Stimulated activated memory B cell treated with anti-CD40 and anti-IgM and Interleukin-4, amounts not matched to agents 10 μg/mL and 1 μg/mL and 100 μg/mL, for 72 hours (primary cell): ENCODE results near the gene FLAD1.
A peak's percentile ranks its signal among the peaks of the same experiment; 100 is the strongest.

Experiments used
- ATAC-seq: fragments of 150-1000 bp; cut with Tn5 transposase; 2 replicates; pipeline ENCODE4 v1.10.0; 2021
- H3K27ac Mint-ChIP-seq: one replicate; pipeline ENCODE4 v1.8.0; 2022; ENCODE audit warnings: mild to moderate bottlenecking, mixed read lengths
- H3K27me3 Mint-ChIP-seq: one replicate; pipeline ENCODE4 v1.8.0; 2022; ENCODE audit warnings: mixed read lengths
- H3K36me3 Mint-ChIP-seq: one replicate; pipeline ENCODE4 v1.8.0; 2022; ENCODE audit warnings: mixed read lengths
- H3K4me1 Mint-ChIP-seq: one replicate; pipeline ENCODE4 v1.8.0; 2022; ENCODE audit warnings: mixed read lengths
- H3K4me3 Mint-ChIP-seq: one replicate; pipeline ENCODE4 v1.8.0; 2022; ENCODE audit warnings: mild to moderate bottlenecking, moderate library complexity, mixed read lengths
- H3K9me3 Mint-ChIP-seq: one replicate; pipeline ENCODE4 v1.8.0; 2022; ENCODE audit warnings: mixed read lengths

Gene FLAD1

GRCh38 chr1:155009221-155009711 lies 26.1 kb downstream of the FLAD1 start:
- Mint-ChIP-seq H3K36me3 (peaks cover 17% of the 10 kb centered on the region), H3K4me1 (peaks cover 82% of the 10 kb centered on the region), H3K9me3 (no peaks in the 10 kb centered on the region), H3K27me3 (no peaks in the 10 kb centered on the region), H3K4me3 (no peak overlapping the region), H3K27ac (peak overlapping the region; percentile 62)
- ATAC-seq = no peak

DNA sequence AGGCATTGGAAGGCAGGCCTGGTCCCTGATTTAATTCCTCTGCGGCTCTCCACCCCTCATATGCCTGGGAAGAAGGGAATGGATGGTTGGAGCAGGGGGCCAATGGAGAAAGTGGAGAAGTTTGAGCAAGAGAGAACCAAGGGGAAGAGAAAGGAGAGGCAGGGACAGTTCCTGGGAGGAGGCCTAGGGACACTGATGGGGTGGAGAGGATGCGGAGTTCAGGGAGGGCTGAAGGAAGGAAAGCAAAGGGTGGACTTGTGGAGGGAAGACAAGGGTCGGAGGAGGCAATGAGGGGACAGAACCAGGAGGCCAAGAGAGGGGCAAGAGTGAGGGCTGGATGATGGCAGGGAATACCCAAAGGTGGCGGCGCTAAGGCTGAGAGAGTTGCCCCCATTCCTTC lies 26.6 kb downstream of the FLAD1 start:
- H3K36me3 Mint-ChIP-seq = peaks cover 17% of the 10 kb centered on the region
- H3K4me3 Mint-ChIP-seq = no peak overlapping the region
- peaks cover 78% of the 10 kb centered on the region for H3K4me1 Mint-ChIP-seq
- H3K9me3 Mint-ChIP-seq = no peaks in the 10 kb centered on the region
- peak overlapping the region; percentile 62 for H3K27ac Mint-ChIP-seq
- H3K27me3 Mint-ChIP-seq = no peaks in the 10 kb centered on the region
- no peak for ATAC-seq

DNA sequence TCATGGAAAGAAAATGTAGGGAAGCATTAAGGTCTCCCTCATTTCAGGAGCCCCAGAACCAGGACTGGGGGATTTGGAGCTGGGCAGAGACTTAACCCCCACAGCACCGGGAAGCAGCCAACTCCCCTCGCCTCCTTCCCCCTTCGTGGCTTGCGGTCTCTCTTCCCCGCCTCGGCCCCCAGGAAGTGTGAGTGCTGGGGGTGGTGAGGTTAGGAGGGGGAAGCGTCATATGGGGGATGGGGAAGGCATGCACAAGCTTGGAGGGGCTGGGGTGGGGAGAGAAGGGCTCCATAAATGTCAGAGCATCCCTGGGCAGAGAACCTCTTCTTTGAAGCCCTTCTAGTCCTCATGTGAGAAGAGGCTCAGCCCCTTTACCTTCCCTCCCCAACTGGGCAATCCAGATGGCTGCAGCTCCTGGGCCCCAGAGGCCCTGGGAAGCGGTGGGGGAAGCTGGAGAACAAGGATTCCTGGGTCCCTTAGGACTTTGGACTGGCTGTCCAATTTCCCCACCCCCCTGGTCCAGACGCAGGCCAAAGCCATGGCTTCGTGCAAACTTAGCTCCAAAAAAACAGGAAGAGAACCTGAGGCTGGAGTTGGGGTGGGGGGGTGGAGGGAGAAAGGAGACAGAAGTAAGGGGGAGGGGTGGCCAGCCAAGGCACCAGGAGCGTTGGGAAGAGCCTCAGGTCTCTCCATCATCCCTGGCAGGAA lies 27.2 kb downstream of the FLAD1 start:
- Mint-ChIP-seq H3K9me3 (no peaks in the 10 kb centered on the region), H3K4me3 (no peak overlapping the region), H3K27ac (peak overlapping the region; percentile 62), H3K27me3 (no peaks in the 10 kb centered on the region), H3K36me3 (peaks cover 17% of the 10 kb centered on the region), H3K4me1 (peaks cover 73% of the 10 kb centered on the region)
- ATAC-seq = no peak

- peaks cover 17% of the 10 kb centered on the region for H3K36me3 Mint-ChIP-seq
- peak overlapping the region; percentile 29 for H3K27ac Mint-ChIP-seq
- ATAC-seq = no peak
- no peaks in the 10 kb centered on the region for H3K9me3 Mint-ChIP-seq
- peaks cover 73% of the 10 kb centered on the region for H3K4me1 Mint-ChIP-seq
- H3K4me3 Mint-ChIP-seq = no peak overlapping the region
- no peaks in the 10 kb centered on the region for H3K27me3 Mint-ChIP-seq
Observed at GRCh38 chr1:155011004-155011416, 27.9 kb downstream of the FLAD1 start.

DNA sequence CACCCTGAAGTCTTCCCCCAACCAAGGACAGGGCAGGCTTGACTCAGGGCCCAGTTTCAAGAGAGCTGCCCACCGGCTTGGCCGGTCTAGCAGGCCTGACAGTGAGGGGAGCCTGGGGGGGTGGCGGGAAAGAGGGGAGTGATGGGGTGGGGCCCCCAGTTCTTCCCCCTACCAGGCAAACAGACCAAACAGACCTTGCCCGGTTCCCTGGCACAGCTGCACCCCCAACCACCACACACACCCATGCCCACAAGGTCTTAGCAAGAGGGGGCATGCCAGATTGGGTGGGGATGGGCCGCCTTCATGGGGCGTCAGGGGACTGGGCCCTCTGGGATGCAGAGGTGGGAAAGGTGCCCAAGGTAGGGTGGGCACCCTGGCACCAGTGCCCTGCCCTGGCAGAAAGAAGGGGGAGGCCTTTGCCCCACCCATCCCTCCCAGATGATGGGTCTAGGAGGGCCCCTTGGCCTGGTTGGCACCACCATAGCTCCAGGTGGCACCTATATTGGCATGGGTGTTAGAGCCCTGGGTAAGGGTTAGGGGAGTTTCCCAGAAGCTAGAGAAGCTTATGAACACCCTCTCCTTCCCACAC lies 28.4 kb downstream of the FLAD1 start:
- Mint-ChIP-seq H3K9me3 (no peaks in the 10 kb centered on the region), H3K27me3 (no peaks in the 10 kb centered on the region), H3K36me3 (peaks cover 17% of the 10 kb centered on the region), H3K27ac (peak overlapping the region; percentile 29), H3K4me3 (no peak overlapping the region), H3K4me1 (peaks cover 73% of the 10 kb centered on the region)
- ATAC-seq = no peak

- no peaks in the 10 kb centered on the region for H3K27me3 Mint-ChIP-seq
- H3K9me3 Mint-ChIP-seq = no peaks in the 10 kb centered on the region
- H3K4me3 Mint-ChIP-seq = no peak overlapping the region
- ATAC-seq = no peak
- H3K36me3 Mint-ChIP-seq = peaks cover 17% of the 10 kb centered on the region
- peak overlapping the region; percentile 76 for H3K27ac Mint-ChIP-seq
- peaks cover 74% of the 10 kb centered on the region for H3K4me1 Mint-ChIP-seq
Observed at GRCh38 chr1:155012026-155012546, 28.9 kb downstream of the FLAD1 start.

DNA sequence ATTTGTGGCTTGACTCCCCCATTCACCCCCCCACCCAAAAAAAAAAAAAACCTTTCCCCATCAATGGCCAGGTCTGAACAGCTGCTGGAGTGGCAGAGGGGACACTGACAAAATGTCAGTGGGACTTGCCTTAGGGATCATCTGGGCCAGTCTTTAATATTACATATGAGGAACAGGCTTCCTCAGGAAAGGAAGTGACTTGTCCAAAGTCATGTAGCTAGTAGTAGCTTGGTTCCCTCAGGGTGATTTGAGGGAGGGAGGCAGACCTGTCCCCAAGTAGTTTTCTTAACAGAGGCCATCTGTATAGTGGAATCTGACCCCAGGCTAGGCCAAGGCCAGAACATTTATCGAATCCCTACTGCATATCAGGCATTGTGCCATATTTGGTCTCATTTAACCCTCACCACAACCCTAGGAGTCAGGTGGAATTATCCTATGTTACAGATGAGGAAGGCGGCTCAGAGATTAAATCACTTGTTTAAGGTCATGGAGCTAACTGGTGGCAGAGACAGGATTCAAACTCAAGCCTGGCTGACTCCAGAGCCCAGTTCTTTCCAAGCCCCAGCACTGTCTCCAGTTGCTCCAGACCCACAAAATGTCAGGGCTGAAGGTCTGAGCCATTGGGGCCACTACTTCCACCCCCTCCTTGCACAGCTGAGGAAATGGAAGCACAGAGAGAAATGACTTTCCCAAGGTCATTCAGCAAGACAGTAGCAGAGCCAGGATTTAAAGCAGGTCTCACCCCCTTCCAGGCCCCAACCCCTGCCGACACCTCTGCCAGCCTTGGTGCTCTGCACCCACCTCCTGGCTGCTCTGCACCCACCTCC lies 29.8 kb downstream of the FLAD1 start:
- Mint-ChIP-seq H3K27ac (peak overlapping the region; percentile 76), H3K36me3 (peaks cover 17% of the 10 kb centered on the region), H3K9me3 (no peaks in the 10 kb centered on the region), H3K4me1 (peaks cover 81% of the 10 kb centered on the region), H3K4me3 (no peak overlapping the region), H3K27me3 (no peaks in the 10 kb centered on the region)
- ATAC-seq = no peak

- H3K4me3 Mint-ChIP-seq = no peak overlapping the region
- peak overlapping the region; percentile 76 for H3K27ac Mint-ChIP-seq
- peaks cover 80% of the 10 kb centered on the region for H3K4me1 Mint-ChIP-seq
- no peaks in the 10 kb centered on the region for H3K9me3 Mint-ChIP-seq
- no peaks in the 10 kb centered on the region for H3K27me3 Mint-ChIP-seq
- no peak for ATAC-seq
- H3K36me3 Mint-ChIP-seq = peaks cover 17% of the 10 kb centered on the region
Observed at GRCh38 chr1:155013632-155014031, 30.5 kb downstream of the FLAD1 start.

GRCh38 chr1:155014709-155015508 lies 31.8 kb downstream of the FLAD1 start:
- Mint-ChIP-seq H3K4me1 (peaks cover 80% of the 10 kb centered on the region), H3K9me3 (no peaks in the 10 kb centered on the region), H3K36me3 (peaks cover 13% of the 10 kb centered on the region), H3K27ac (peak overlapping the region; percentile 88), H3K27me3 (no peaks in the 10 kb centered on the region), H3K4me3 (no peak overlapping the region)
- ATAC-seq = no peak

DNA sequence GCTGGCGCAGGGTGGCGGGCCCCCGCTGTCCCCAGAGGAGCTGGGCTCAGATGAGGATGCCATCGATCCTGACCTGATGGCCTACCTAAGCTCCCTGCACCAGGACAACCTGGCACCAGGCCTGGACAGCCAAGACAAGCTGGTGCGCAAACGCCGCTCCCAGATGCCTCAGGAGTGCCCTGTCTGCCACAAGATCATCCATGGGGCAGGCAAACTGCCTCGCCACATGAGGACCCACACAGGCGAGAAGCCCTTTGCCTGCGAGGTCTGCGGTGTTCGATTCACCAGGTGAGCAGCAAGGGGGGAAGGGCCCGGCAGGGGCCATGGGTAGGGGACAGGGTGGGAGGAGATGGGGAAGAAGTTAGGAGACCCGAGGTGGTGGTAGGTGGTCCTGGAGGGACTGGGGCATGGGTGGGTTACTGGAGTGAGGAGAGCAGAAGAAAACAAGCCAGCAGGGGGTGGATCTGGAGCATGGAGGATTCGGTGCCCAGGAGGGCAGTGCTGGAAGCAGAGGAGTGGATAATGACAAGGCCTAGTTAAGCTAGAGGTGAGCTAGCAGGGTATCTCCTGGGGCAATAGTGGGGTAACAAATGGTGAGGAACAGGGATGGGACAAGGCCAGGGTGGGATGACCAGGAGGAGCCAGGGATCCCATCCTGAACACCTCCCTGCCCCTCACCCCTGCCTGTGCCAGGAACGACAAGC lies 32.5 kb downstream of the FLAD1 start:
- no peak overlapping the region for H3K4me3 Mint-ChIP-seq
- H3K4me1 Mint-ChIP-seq = peaks cover 77% of the 10 kb centered on the region
- H3K27me3 Mint-ChIP-seq = no peaks in the 10 kb centered on the region
- peak; percentile 0 for ATAC-seq
- H3K27ac Mint-ChIP-seq = peak overlapping the region; percentile 88
- peaks cover 12% of the 10 kb centered on the region for H3K36me3 Mint-ChIP-seq
- no peaks in the 10 kb centered on the region for H3K9me3 Mint-ChIP-seq

DNA sequence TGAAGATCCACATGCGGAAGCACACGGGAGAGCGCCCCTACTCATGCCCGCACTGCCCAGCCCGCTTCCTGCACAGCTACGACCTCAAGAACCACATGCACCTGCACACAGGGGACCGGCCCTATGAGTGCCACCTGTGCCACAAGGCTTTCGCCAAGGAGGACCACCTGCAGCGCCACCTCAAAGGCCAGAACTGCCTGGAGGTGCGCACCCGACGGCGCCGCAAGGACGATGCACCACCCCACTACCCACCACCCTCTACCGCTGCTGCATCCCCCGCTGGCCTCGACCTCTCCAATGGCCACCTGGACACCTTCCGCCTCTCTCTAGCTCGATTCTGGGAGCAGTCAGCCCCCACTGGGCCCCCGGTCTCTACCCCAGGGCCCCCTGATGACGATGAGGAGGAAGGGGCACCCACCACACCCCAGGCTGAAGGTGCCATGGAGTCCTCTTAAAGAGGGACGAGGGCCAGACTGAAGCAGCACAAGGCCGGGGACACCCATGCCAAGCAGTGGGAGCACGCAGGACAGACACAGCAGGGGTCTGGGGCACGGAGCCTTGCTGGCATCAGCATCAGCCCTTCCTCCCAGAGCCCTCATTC lies 33.2 kb downstream of the FLAD1 start:
- peak; percentile 69 for ATAC-seq
- H3K27ac Mint-ChIP-seq = peak overlapping the region; percentile 88

GRCh38 chr1:155017041-155017945 lies 34.1 kb downstream of the FLAD1 start:
- Mint-ChIP-seq H3K36me3 (peaks cover 12% of the 10 kb centered on the region), H3K27ac (peak overlapping the region; percentile 88), H3K4me1 (peaks cover 75% of the 10 kb centered on the region), H3K9me3 (no peaks in the 10 kb centered on the region), H3K27me3 (no peaks in the 10 kb centered on the region), H3K4me3 (peak overlapping the region; percentile 79)
- peak; percentile 84 for ATAC-seq

More for the DNA sequence above, 33.2 kb downstream of the FLAD1 start:
- Mint-ChIP-seq H3K36me3 (peaks cover 12% of the 10 kb centered on the region), H3K4me1 (peaks cover 75% of the 10 kb centered on the region), H3K4me3 (peak overlapping the region; percentile 65), H3K27me3 (no peaks in the 10 kb centered on the region), H3K9me3 (no peaks in the 10 kb centered on the region)

GRCh38 chr1:155017946-155018316 lies 34.8 kb downstream of the FLAD1 start:
- Mint-ChIP-seq H3K36me3 (peaks cover 12% of the 10 kb centered on the region), H3K4me1 (peaks cover 68% of the 10 kb centered on the region), H3K27ac (peak overlapping the region; percentile 88), H3K4me3 (peak overlapping the region; percentile 79), H3K9me3 (no peaks in the 10 kb centered on the region), H3K27me3 (no peaks in the 10 kb centered on the region)
- peak; percentile 6 for ATAC-seq
